HG03039 (cell line): ENCODE measurements around the gene INAFM1.
"Not testable (repeated sequence)": the region's sequence is repeated elsewhere in the genome, so short reads cannot be mapped to it uniquely, and the experiment has no call there.

ENCODE experiments used
- ATAC-seq: cut with Tn5 transposase; IDR thresholded peaks from one replicate; pipeline ENCODE4 v1.9.1; 2021; ENCODE audit warnings: mild to moderate bottlenecking, moderate library complexity; ENCODE audit not compliant: unreplicated experiment

Gene INAFM1

DNA sequence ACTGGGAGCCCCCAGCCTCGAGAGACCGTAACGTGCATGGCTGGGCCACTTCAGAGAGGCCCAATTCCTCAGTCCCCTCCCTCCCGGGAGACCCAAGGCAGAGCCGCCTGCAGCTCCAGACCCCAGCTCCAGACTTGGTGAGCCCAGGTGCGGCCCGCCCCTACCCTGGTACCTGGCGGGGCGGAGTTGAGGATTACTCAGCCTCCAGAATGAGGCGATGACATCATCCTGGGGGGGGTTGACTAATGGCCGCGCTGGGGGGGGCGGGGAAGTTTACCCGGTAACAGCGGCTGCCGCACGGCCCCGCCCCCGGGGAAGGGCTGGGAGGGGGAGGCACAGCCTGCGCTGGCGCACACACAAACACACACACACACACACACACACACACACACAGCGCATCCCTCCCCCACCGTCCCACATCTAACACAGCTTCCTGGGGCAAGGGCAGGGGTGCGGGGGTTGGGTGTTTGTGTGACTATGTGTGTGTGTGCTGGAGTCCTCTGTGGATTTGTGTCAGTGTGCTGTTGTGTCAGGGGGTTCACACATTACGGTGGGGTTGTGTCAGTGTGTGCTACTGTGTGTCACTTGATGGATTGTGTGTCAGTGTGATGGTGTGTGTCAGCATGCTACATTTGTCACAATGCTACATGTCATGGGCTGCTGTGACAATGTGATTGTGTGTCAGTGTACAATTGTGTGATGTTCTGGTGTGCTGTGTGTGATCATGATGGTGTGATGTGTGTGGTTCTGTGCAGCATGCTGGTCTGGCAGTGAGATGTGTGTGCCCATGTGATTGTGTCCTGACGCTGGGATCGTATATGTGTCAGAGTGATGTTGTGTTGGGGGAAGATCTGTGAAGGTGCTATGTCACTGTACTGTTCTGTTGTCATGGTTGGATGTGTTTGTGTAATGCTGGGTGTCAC is 33.4 kb upstream of the INAFM1 start:
- ATAC-seq, result no peak

DNA sequence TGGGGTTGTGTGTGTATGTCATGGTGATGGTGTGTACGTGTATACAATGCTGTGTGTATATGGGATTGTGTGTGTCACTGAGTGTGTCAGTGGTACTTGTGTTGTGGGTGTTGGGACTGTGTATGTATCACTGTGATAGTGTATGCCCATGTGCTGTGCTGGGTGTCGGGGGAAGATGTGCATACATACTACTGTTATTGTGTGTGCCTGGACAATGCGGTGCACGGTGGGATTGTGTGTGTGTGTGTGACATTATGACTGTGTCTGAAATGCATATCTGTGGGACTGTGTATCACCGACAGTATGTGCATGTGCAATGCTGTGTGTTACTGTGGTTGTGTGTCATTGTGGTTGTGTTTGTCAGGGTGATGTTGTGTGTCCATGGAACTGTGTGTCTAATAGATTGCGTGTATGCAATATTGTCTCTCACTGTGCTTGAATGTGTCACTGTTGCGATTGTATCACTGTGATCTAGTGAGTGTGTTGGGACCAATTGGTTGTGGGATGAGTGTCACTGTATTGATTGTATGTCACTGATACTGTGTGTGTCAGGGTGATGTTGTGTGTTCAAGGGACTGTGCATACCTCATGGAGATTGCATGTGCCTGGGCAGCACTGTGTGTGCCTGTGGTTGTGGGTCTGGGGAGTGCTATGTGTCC is 32.6 kb upstream of the INAFM1 start:
- no peak for ATAC-seq

DNA sequence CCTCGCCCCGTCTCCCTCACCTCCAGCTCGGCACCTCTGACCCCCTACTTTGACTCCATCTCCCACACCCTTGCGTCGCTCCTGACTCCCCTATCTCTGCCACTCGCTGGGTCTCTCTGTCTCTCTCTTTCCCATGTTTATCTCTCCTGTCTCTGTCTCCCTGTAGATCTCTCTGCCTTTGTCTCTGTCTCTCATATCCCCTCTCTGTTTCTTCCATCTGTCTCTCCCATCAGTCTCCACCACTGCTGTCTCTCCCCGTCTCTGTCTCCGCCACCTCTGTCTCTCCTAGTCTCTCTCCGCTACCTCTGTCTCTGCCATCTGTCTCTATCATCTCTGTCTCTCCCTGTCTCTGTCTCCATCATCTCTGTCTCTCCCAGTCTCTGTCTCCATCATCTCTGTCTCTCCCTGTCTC is 31.3 kb upstream of the INAFM1 start:
- no peak for ATAC-seq

DNA sequence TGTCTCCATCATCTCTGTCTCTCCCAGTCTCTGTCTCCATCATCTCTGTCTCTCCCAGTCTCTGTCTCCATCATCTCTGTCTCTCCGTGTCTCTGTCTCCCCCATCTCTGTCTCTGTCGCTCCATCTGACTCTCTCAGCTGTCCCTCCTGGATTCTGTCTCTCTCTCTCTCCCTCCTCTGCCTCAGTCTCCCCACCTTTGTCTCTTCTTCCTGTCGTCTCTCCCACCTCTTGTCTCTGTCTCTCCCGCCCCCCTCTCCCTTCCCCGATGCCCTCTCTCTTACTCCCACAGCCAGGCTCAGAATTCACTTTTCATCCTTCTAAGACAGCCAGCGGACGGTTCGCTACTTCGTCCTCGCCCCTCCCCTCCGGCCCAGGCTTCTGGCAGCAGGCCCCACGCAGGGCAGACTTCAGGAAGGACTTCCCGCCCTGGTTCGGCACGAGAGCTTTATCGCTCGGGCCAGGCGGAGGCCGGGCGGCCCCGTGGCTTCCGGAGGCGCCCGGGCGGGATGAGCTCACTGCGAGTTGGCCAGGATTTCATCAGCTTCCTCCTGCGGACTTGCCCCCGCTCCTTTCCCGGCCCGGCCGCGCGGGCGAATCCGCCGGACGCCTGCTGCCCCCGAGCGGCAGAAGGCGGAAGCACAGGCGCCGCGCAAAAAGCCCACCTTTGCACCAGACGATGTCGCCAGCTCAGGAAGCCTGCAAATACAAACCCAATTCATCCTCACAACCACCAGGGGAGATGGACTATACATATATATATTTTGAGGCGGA is 30.7 kb upstream of the INAFM1 start:
- ATAC-seq, result peak; percentile 44

DNA sequence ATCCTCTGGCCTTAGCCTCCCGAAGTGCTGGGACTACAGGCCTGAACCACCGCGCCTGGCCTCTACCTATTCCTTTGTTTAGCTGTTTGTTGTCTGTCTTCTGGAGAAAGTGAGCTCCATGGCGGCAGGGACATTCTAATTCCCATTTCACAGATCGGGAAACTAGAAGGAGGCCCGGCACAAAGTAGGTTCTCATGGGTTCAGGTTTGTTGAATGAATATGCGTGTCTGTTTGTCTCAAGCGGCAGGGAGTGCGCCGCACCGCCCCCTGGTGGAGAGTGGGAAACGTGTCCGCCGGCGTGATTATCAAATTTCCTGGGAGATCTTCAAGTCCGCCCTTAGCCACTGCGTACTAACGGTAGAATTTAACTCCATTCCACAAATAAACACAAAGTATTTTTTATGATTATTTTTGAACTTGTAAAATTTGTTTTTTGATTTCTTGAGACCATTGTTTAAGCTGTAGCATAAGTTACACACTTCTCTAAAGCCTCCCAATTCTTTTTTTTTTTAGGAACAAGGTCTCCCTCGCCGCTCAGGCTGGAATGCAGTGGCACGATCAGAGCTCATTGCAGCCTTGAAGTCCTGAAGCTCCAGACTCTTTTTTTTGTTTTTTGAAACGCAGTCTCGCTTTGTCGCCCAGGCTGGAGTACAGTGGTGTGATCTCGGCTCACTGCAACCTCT is 27.2 kb upstream of the INAFM1 start:
- no peak for ATAC-seq

DNA sequence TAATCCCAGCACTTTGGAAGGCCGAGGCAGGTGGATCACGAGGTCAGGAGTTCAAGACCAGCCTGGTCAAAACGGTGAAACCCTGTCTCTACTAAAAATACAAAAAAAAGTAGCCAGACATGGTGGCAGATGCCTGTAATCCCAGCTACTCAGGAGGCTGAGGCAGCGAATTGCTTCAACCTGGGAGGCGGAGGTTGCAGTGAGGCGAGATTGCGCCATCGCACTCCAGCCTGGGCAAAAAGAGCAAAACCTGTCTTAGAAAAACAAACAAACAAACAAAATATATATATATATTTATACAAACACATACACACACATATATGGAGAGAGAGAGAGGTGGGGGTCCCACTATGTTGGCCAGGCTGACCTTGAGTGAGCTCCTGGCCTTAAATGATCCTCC is 21.7 kb upstream of the INAFM1 start:
- not testable (repeated sequence) for ATAC-seq

DNA sequence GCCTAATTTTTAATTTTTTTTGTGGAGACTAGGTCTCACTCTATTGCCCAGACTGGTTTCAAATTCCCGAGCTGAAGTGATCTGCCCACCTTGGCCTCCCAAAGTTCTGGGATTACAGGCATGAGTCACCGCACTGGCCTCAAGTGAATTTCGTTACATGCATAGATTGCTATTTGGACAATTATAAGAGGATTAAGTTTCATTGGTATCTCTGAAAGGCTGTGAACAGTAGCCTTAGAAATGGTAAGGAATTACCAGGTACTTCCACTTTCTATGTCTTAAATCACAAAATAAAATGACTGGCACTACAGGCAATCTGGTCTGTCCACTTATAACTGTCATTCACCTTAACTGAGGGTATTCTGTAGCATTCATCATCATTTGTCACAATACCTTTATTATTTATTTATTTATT is 21.2 kb upstream of the INAFM1 start:
- no peak for ATAC-seq

DNA sequence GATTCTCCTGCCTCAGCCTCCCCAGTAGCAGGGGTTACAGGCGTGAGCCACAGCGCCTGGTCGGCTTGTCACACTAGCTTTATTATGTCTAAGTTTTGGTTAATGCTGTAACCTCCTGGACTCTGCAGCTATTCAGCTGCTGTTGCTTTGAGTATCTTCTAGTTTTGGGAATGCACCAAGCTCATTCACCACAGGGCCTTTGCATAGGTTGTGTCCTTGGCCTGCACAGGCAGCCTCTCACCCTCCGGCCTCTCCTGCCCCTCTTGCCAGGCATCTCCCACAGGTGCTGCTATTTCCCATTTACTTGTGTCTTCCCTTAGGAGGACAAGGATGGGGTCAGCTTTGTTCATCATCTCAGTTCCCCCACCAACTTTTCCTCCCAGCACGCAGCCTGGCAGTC is 20.7 kb upstream of the INAFM1 start:
- no peak for ATAC-seq

DNA sequence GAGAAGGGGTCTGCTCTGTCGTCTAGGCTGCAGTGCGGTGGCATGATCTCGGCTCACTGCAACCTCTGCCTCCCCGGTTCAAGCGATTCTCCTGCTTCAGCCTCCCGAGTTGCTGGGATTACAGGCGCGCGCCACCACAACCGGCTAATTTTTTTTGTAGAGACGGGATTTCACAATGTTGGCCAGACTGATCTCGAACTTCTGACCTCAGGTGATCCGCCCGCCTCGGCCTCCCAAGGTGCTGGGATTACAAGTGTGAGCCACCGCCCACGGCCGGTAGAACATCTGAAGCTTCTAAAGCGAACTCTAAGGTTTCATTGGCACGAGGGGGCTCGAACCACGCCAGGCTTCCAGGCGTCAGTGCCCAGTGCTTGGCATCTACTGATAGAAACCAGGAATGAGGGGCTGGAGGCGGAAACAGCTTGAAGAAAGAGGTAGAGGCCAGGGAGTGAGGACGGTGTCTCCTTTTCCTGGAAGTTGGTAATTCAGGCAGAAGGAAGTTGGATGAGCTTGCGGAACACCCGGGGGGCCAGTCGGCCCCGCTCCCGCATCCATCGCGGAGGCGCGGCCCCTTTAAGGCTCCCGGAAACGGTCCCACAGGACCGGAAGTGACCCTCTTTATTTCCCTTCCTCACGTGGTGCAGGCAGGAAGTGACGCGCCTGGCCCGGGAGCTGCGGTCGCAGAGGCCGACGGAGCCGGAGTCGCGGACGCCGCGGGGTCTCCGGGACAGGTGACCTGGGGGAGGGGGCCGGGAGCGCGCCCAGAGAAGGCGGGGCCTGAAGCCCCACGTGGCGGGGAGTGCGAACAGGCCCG is 18.6 kb upstream of the INAFM1 start, which contains the start of gene CCDC9:
Gene CCDC9, plus strand, starts transcription at position 647 of the 814 bp plus-strand sequence. CDS start 1,876 bp downstream, outside the sequence.
- peak; percentile 46 for ATAC-seq

DNA sequence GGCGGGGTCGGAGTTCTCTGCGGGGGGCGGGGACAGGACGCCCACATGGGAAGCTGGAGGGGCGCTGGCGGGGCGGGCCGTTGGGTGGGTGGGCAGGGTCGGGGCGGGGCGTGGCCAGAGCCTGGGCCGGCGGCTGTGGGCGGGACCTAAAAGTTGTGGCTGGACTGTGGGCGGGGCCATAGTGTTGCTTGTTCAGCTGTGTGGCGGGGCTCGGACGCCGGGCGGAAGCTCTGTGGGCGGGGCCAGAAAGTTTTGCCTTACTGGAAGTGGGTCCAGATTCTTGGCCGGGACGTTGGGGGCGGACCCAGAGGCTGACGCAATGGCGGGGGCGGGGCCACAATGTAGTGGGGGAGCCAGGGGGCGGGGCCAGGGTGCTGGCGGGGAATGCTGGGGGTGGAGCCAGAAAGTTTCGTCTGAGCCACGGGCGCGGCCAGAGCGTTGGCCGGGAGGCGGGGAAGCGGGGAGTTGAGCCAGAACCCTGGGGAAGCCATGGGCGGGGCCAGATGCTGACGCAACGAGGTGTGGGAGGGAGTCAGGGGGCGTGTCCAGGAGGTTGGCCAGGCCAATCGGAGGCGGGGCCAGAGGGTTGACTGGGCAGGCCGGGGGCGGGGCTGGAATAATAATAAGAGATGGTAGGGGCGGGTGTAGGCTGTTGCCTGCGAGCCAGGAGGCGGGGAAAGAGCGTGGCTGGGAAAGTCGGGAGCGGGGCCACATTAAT is 17.8 kb upstream of the INAFM1 start:
- peak; percentile 57 for ATAC-seq

DNA sequence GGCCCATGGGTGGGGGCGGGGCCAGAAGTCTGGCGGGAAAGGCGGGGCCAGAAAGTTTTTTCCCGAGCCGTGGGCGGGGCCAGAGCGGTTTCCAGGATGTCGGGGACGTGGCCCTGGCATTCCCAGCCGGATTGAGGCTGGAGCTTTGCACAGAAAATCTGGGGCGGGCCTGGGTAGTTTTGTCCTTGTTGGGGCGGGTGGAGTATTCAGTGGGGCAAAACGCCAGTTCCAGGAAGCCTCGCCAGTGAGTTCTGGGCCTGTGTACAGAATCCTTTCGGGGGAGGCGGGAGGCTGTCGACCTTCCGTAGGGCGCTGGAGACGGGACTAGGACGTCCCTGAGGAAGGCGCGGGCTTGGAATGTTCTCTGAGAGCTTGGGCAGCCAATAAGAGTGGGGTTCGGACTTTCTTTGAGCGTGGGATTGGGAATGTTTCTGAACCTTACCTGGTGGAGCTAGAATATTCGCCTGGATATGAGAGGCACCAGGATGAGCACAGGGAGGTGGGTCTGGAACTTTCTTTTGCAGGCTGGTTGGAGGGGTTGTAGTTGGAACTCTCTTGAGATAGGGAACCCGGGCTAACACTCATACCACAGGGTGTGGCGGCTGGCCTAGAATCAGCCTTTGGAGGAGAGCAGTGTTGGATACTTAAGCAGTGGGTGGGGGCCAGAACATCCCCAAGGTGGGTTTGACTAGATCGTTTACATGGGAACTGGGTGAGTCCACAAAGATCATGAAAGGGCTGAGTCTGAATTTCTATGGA is 17.1 kb upstream of the INAFM1 start:
- ATAC-seq, result no peak

DNA sequence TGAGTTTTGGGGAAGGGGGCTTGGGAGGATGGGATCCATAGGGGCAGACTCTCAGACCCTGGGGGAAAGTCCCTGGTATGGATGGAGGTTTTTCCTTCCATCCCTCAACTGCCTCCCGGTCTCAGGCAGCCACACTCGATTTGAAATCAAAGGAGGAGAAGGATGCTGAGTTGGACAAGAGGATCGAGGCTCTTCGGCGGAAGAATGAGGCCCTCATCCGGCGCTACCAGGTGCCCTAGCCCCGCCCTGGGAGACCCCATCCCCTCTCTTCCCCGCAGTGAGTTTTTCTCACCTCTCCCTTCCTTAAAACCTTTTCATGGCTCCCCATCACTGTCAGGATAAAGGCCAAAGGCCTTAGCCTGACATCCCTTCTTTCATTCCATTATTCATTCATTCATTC is 16.3 kb upstream of the INAFM1 start:
- ATAC-seq, result no peak

DNA sequence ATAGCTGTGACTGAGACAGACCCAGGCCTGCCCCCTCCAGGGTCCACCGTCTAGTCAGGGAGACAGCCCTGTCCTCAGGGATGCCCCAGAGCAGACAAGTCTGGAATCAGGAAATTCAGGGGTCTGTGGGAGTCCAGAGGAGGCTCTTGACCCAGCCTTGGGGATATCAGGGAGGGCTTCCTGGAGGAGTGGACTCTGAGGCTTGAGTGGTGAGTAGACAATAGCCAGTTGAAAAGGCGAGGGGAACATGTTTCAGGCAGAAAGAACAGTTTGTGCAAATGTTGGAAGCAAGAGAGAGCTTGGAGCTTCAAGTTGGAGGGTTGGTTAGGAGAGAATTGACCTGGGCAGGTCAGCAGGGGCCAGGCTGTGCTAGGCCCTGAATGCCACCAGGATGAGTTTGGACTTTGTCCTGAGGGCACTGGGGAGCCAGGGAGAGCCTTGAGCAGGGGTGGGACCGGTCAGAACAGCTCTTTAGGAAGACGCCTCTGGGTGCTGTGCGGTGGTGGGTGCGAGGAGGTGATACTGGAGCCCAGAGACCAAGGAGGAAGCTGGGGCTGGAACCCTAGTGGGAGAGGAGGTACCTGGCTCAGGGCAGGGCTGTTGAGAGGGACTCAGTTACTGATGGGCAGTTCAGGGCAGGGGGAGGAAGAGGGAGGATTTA is 15.7 kb upstream of the INAFM1 start:
- ATAC-seq, result no peak

DNA sequence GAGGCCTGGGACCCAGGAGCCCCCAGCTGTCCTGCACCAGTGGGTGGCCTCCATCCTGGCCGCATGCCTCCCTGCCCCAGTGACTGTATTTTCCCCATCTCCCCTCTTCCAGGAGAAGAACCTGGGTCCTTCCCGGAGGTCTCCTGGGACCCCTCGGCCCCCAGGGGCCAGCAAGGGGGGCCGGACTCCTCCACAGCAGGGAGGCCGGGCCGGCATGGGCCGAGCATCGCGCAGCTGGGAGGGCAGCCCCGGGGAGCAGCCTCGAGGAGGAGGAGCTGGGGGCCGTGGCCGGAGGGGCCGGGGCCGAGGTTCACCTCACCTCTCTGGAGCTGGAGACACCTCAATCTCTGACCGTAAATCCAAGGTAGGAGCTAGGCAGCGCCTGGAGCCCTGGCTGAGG is 14.2 kb upstream of the INAFM1 start:
- ATAC-seq, result no peak

DNA sequence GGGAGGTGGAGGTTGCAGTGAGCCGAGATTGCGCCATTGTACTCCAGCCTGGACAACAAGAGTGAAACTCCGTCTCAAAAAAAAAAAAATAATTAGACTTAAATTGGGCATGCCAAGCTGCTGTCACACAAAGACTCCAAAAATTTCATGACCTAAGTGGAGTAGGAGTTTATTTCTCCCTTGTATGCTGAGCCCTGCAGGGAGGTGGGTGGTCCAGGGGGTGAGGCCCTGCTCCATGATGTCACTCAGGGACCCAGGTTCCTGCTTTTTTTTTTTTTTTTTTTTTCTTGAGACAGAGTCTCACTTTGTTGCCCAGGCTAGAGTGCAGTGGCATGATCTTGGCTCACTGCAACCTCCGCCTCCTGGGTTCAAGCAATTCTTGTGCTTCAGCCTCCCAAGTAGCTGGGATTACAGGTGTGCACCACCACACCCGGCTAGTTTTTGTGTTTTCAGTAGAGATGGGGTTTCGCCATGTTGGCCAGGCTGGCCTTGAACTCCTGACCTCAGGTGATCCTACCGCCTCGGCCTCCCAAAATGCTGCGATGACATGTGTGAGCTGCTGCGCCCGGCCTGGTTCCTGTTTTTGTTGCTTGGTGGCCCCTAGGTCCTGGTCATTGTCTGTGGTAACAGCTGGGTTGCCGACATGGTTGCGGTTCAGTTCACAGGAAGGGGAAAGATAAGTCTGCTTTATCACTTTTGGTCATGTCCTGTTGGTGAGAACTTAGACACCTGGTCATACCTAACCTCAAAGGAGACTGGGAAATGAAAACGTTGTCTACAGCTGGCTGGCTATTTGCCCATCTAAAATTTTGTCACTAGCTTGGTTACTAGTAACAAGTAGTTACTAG is 12.5 kb upstream of the INAFM1 start:
- ATAC-seq, result not testable (repeated sequence)

DNA sequence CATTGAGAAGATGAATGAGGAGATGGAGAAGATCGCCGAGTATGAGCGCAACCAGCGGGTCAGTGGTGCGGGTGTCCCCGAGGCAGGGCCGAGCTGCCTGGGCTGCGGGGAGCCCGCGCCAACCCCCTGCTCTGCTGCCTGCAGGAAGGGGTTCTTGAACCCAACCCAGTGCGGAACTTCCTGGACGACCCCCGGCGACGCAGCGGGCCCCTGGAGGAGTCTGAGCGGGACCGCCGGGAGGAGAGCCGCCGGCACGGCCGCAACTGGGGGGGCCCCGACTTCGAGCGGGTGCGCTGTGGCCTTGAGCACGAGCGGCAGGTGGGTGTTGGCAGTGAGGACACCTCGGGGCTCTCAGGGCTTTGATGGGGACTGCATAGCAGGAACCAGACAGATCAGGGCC is 10.1 kb upstream of the INAFM1 start:
- ATAC-seq, result no peak

DNA sequence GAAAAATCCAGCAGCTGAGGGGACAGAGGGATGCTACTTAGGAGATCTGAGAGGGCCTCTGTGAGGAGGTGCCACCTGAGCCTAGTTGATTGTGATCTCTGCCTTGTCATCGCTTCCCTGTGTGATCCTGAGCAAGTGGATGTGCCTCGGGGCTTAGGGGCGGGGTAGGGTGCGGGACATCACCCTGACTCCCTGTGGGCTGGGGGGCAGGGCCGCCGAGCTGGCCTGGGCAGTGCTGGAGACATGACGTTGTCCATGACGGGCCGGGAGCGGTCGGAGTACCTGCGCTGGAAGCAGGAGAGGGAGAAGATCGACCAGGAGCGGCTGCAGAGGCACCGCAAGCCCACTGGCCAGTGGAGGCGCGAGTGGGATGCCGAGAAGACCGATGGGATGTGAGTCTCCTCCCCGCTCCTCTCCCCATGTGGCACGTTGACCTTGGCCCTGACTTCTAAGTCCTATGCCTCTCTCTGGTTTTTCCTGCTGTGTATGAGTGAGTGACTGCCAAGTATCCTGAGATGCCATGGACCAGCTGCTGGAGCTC is 8.2 kb upstream of the INAFM1 start:
- ATAC-seq, result no peak
